ENCODE measurements around the gene ACER3. TPM values are rescaled to one million over a fixed set of nuclear protein-coding genes. Genes with fewer than 3 reads are reported as not detected.
"Not testable (repeated sequence)": the region's sequence is repeated elsewhere in the genome, so short reads cannot be mapped to it uniquely, and the experiment has no call there.

Gene ACER3
- polyA plus RNA-seq, 3 donors, result 12.7 to 18.3 (median 14.7) TPM

- DNase-seq, result no peak
Observed at GRCh38 chr11:77036398-77036797, 175.7 kb downstream of the ACER3 start.

GRCh38 chr11:77037057-77037456 lies 176.3 kb downstream of the ACER3 start:
- no peak for DNase-seq

- no peak for DNase-seq
Observed at GRCh38 chr11:77038029-77038824, 177.5 kb downstream of the ACER3 start.

GRCh38 chr11:77038825-77039326 lies 178.2 kb downstream of the ACER3 start:
- DNase-seq, result no peak

DNA sequence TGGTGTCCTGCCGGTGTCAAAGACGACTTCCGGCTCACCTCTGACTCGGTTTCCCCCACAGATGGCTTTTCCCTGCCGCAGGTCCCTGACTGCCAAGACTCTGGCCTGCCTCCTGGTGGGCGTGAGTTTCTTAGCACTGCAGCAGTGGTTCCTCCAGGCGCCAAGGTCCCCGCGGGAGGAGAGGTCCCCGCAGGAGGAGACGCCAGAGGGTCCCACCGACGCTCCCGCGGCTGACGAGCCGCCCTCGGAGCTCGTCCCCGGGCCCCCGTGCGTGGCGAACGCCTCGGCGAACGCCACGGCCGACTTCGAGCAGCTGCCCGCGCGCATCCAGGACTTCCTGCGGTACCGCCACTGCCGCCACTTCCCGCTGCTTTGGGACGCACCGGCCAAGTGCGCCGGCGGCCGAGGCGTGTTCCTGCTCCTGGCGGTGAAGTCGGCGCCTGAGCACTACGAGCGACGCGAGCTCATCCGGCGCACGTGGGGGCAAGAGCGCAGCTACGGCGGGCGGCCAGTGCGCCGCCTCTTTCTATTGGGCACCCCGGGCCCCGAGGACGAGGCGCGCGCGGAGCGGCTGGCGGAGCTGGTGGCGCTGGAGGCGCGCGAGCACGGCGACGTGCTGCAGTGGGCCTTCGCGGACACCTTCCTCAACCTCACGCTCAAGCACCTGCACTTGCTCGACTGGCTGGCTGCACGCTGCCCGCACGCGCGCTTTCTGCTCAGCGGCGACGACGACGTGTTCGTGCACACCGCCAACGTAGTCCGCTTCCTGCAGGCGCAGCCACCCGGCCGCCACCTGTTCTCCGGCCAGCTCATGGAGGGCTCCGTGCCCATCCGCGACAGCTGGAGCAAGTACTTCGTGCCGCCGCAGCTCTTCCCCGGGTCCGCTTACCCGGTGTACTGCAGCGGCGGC lies 179.0 kb downstream of the ACER3 start:
- DNase-seq, result peak; percentile 30

DNA sequence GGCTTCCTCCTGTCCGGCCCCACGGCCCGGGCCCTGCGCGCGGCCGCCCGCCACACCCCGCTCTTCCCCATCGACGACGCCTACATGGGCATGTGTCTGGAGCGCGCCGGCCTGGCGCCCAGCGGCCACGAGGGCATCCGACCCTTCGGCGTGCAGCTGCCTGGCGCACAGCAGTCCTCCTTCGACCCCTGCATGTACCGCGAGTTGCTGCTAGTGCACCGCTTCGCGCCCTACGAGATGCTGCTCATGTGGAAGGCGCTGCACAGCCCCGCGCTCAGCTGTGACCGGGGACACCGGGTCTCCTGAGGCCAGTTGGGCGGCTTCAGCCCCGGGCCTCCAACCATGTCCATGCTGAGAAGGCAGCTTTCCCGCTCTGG lies 179.7 kb downstream of the ACER3 start:
- DNase-seq, result no peak

- DNase-seq, result no peak
Observed at GRCh38 chr11:77040889-77041288, 180.2 kb downstream of the ACER3 start.

DNA sequence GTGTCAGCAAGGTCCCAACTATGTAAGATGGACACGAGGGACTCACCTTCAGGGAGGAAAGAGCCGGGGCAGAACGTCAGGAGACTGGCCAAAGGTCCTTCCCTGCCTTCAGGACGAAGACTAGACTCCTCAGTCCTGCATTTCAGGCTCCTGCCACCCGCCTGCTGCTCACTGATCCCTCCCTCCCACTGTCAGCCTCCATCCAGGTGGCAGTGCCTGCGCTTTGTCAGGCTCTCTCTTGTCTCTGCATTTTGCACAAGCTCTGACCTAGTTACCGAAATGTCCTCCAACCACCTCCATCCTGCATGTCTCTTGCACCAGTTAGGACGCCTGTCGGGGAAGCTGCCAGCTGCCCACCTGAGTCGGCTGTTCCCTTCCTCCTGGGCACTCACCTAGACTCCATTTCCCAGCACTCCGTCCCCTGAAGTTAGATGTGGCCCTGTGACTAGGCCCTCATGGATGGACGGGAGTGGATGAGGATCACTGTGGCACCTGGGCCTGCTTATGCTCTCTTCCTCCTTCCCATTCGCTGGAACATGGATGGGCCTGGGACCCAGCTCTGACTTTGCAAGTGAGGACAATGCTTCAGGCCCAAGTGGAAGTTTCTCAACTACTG lies 181.5 kb downstream of the ACER3 start:
- DNase-seq, result no peak

DNA sequence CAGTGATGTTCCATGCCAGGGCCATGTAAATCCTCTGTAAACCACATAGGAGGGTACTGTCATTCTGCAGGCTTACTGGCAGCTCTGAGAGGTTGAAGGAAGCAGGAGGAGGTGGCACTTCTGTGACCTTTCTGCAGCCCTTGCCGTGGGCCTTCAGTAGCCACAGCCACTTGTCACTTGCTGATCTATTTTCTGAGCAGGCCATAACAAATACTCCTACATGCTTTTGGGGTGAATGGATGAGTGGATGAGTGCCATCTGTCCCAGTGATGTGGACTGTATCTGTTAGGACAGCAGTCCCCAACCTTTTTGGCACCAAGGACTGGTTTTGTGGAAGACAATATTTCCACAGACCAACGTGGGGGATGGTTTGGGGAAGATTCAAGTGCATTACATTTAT lies 183.6 kb downstream of the ACER3 start:
- no peak for DNase-seq

DNA sequence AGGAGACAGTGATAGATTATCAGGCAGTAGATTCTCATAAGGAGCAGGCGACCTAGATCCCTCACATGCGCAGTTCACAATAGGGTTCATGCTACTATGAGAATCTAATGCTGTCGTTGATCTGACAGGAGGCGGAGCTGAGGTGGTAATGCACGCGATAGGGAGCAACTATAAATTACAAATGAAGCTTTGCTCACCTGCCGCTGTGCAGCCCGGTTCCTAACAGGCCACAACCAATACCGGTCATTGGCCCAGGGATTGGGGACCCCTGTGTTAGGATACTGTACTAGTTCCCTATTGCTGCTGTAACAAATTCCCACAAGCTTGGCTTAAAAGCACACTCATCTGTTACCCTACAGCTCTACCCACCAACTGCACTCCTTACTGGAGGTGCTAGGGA lies 184.2 kb downstream of the ACER3 start:
- no peak for DNase-seq

DNA sequence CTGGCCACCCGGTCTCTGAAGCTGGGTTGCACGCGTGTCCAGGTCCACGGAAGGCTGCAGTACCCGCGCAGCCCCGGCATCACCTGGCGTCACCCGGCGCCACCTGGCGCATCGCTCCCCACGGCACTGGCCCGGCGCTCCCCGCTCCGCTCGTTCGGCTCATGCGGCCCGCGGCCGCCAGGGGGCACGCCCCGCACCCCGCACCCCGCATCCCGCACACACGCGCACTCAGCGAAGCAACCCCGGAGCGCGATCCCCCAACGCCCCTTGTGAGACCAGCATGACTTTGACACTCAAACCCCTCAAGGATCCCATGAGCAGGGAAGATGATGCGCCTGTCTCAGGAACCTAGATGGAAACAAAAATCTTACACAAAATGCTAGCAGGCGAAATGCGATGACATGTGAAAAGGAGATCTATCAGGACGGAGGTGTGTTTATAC lies 185.4 kb downstream of the ACER3 start:
- DNase-seq, result no peak

DNA sequence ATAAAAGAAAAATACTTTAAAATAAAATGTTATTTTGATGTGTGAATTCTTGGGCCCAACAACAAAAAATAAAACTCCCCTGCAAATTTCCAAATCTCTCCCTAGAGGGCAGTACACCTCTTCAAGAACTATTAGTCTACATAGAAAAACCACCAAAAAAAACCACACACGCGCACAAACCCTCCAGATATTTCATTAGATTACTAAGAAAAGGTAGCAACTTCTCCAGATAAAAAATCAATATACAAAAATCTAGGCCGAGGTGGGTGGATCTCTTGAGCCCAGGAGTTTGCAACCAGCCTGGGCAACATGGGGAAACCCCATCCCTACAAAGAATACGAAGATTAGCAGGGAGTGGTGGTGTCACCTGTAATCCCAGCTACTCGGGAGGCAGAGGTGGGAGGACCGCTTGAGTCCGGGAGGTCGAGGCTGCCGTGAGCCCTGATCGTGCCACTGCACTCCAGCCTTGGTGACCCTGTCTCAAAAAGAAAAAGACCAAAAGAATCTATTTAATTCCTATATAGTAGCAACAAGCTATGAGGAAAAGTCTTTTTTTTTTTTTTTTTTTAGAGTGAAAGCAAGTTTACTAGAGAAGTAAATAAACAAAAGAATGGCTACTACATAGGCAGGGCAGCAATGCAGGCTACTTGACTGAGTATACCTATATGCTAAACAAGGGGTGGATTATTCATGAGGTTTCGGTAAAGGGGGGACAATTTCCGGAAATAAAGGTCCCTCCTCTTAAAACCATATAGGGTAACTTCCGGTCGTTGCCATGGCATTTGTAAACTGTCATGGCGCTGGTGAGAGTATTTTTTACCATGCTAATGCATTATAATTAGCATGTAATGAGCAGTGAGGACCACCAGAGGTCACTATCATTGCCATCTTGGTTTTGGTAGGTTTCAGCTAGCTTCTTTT lies 186.5 kb downstream of the ACER3 start:
- DNase-seq, result peak; percentile 95

GRCh38 chr11:77047928-77048446 lies 187.3 kb downstream of the ACER3 start:
- not testable (repeated sequence) for DNase-seq

DNA sequence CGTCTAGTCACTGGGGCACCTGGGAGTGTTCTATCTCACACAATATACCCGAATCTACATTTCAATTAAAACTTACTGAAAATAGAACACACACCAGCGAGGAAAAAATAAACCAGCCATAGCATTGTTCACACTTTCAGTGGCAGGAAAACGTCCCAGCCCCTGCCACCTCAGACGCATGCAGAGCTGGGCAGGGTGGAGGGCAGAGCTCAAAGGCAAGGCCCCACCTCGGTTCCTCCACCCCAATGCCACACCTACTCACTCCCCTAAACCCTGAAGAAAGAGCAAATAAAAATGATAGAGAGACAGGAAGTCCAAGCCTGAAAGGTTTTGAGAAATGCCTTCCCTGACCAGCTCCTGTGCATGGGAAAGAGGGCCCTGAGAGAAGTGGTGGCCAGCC lies 188.3 kb downstream of the ACER3 start:
- DNase-seq, result no peak

GRCh38 chr11:77051511-77051910 lies 190.8 kb downstream of the ACER3 start:
- no peak for DNase-seq

DNA sequence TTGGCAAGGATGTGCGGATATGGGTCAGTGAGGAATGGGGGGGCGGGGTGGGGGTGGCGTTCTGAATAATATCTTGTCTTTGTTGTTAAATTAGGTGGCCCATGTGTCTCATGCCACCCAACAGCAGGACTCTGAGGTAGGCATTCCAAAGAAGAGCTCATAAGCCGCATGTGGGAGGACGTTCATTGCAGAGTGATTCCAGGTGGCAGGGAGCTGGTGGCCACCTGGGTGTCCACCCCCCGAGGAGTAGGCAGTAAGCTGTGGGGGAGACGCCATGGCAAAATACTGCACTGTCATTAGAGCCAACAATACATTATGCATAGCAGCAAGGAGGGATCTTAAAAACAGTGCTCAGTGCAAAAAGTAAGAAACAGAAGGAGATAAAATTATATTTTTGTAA lies 191.8 kb downstream of the ACER3 start:
- peak; percentile 62 for DNase-seq

DNA sequence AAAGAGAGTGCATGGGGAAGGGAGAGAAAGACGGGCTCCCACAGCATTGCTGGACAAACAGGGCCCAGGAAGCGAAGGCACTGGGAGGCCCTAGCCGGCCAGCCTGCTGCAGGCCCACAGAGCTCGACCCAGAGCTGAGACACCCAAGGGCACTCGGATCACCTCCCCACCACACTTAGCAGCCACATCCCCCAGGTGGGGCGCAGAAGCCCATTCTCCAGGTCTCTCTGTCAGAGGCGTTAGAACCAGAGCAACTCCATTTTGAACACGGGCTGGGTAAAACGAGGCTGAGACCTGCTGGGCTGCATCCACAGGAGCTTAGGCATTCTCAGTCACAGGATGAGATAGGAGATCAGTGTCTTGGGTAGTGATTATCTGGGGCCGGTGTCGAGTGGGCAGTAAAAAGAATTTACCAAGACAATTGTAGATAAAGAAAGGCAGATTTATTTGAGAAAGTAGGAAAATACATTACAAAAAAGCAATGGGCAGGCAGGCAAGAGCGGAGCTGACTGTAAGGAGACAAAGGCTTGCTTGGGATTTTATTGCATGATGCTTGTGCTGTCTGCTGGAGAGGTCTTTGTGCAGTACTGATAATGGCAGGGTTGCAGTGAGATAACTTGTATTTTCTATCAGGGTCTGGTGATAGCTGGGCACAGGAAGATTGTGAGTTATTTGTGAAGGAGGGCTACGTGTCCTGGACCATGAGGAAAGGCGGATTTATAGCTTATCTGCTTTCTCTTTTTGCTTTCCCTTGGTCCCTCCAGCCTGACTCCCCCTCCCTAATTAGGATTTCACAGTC lies 192.7 kb downstream of the ACER3 start:
- DNase-seq, result no peak

- DNase-seq, result no peak
Observed at GRCh38 chr11:77054084-77054483, 193.4 kb downstream of the ACER3 start.

DNA sequence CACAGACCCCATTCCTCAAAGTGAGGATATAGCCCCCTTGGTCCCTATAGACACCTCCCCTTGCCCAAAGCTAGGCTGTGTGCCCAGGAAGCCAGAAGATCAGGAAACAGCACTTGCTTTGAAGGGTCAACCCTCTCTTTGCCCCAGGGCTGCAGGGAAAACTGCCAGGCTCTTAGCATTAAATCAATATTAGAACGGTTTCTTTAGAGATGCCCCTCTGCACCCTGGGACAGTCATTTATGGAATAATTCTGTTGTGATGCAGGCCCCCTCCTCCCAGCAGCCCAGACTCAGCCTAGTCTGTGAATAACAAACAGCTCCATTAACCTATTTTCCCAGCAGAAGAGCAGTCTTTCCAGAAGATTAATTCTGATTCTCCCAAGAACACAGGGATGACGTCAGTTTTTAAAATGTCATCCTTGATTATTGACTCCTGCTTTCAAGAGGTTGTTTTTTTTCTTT lies 194.4 kb downstream of the ACER3 start:
- no peak for DNase-seq

DNA sequence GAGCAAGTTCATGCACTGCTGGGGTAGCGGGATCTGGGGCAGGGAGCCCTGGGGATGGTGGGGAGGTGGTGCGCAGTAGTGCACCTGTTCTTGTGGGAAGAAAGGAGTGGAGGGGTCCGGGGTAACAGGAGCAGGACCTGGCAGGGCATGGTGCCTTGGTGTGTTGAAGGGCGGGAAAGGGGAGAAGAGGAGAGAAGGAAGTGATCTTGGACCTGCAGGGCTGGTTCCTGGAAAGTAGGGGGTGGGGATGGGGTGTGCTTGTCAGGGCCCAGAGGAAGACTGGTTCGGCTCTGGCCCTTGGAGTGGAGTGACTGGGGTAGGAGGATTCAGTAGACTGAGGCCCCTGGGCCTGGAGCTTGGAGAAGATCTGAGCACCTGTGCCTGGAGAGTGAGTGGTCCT lies 195.2 kb downstream of the ACER3 start:
- DNase-seq, result no peak

Measured in renal pelvis (tissue), 4 donors.